ENCODE results near the gene WASHC2C.
"Not testable (repeated sequence)": the region's sequence is repeated elsewhere in the genome, so short reads cannot be mapped to it uniquely, and the experiment has no call there.

Gene WASHC2C

GRCh38 chr10:45726703-45727420 is at the start of gene WASHC2C:
TSS of gene WASHC2C (plus strand) at chr10:45727266. CDS start at chr10:45727318, 52 bp downstream.
- DNase-seq (ENCODE audit: low read depth in 2 of 2): peak; percentile 83 to 89

GRCh38 chr10:45678467-45678866 is 48.6 kb upstream of the WASHC2C start:
- not testable (repeated sequence) for DNase-seq (ENCODE audit: low read depth in 2 of 2)

GRCh38 chr10:45710200-45710796 is 16.8 kb upstream of the WASHC2C start:
- not testable (repeated sequence) for DNase-seq (ENCODE audit: low read depth in 2 of 2)

GRCh38 chr10:45711223-45711622 is 15.8 kb upstream of the WASHC2C start:
- DNase-seq (ENCODE audit: low read depth in 2 of 2): not testable (repeated sequence)

- not testable (repeated sequence) for DNase-seq (ENCODE audit: low read depth in 2 of 2)
Measured at GRCh38 chr10:45717053-45717452, 10.0 kb upstream of the WASHC2C start.

- DNase-seq (ENCODE audit: low read depth in 2 of 2): not testable (repeated sequence)
Measured at GRCh38 chr10:45717642-45718041, 9.4 kb upstream of the WASHC2C start.

GRCh38 chr10:45721503-45721902 is 5.6 kb upstream of the WASHC2C start:
- not testable (repeated sequence) for DNase-seq (ENCODE audit: low read depth in 2 of 2)

GRCh38 chr10:45723851-45724250 is 3.2 kb upstream of the WASHC2C start:
- not testable (repeated sequence) for DNase-seq (ENCODE audit: low read depth in 2 of 2)

GRCh38 chr10:45727421-45727965 is 427 bp downstream of the WASHC2C start:
- DNase-seq (ENCODE audit: low read depth in 2 of 2): not testable (repeated sequence)

GRCh38 chr10:45734449-45734848 is 7.4 kb downstream of the WASHC2C start:
- DNase-seq (ENCODE audit: low read depth in 2 of 2): not testable (repeated sequence)

- DNase-seq (ENCODE audit: low read depth in 2 of 2): not testable (repeated sequence)
Measured at GRCh38 chr10:45734867-45735266, 7.8 kb downstream of the WASHC2C start.

- not testable (repeated sequence) for DNase-seq (ENCODE audit: low read depth in 2 of 2)
Measured at GRCh38 chr10:45741559-45741958, 14.5 kb downstream of the WASHC2C start.

GRCh38 chr10:45742014-45742413 is 14.9 kb downstream of the WASHC2C start:
- DNase-seq (ENCODE audit: low read depth in 2 of 2): not testable (repeated sequence)

GRCh38 chr10:45751141-45751540 is 24.1 kb downstream of the WASHC2C start:
- DNase-seq (ENCODE audit: low read depth in 2 of 2): not testable (repeated sequence)

GRCh38 chr10:45752210-45752609 is 25.1 kb downstream of the WASHC2C start:
- not testable (repeated sequence) for DNase-seq (ENCODE audit: low read depth in 2 of 2)

GRCh38 chr10:45753979-45754495 is 27.0 kb downstream of the WASHC2C start:
- not testable (repeated sequence) for DNase-seq (ENCODE audit: low read depth in 2 of 2)

GRCh38 chr10:45755083-45755482 is 28.0 kb downstream of the WASHC2C start:
- DNase-seq (ENCODE audit: low read depth in 2 of 2): not testable (repeated sequence)

GRCh38 chr10:45756065-45756464 is 29.0 kb downstream of the WASHC2C start:
- DNase-seq (ENCODE audit: low read depth in 2 of 2): not testable (repeated sequence)

- DNase-seq (ENCODE audit: low read depth in 2 of 2): not testable (repeated sequence)
Measured at GRCh38 chr10:45757661-45758396, 30.8 kb downstream of the WASHC2C start.

- DNase-seq (ENCODE audit: low read depth in 2 of 2): not testable (repeated sequence)
Measured at GRCh38 chr10:45761622-45762021, 34.6 kb downstream of the WASHC2C start.

GRCh38 chr10:45763037-45763436 is 36.0 kb downstream of the WASHC2C start:
- DNase-seq (ENCODE audit: low read depth in 2 of 2): not testable (repeated sequence)

GRCh38 chr10:45768334-45768733 is 41.3 kb downstream of the WASHC2C start:
- DNase-seq (ENCODE audit: low read depth in 2 of 2): not testable (repeated sequence)
